Astrocyte of the cerebellum (primary cell): ENCODE results near the gene TFB1M.

Experiments
- DNase-seq: peaks from one replicate; pipeline ENCODE4 v3.0.0-alpha.2; 2011; ENCODE audit warnings: low read depth
- H3K4me3 ChIP-seq: 2 replicates; pipeline ENCODE4 v1.5.1; 2011; ENCODE audit warnings: mild to moderate bottlenecking, low read depth, low read length, moderate library complexity
- CTCF ChIP-seq: IDR thresholded peaks from 2 replicates; pipeline ENCODE4 v1.5.1; 2012; ENCODE audit warnings: low read length, low read depth, moderate library complexity, mild to moderate bottlenecking; ENCODE audit errors: missing control alignments
- in situ Hi-C: cut with HindIII; loops from 2 replicates; pipeline ENCODE4 v1.10.0; 2017; ENCODE audit warnings: low sequenced_read_pairs

Gene TFB1M

DNA sequence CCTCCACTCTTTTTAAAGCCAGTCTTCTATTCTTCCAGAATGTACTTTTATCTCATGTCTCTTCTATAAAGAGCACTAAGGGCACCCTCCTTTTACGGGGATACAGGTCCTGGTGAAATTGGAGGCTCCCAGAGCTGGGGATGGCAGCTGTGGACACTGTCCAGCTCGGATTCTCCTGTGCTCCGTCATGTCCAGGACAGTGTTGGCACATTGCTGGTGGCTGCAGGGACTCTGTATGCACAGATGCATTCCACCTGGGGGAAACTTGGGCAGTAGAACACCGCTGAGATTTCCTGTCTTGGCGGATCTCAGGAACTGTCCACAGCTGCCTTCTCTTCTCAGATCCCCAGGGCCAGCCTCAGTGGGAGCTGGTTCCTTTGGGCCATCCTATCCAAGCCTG lies 107.1 kb downstream of the TFB1M start:
- DNase-seq, result no peak
- H3K4me3 ChIP-seq, result no peak overlapping the region
- in situ Hi-C loops, result no loop called here
- TF ChIP-seq CTCF, result no peak
